Heart left ventricle (tissue), 16 donors: ENCODE measurements around the gene LYVE1. TPM values are rescaled to one million over a fixed set of nuclear protein-coding genes. Genes with fewer than 3 reads are reported as not detected.
A peak's percentile ranks its signal among the peaks of the same experiment; 100 is the strongest.

ENCODE experiments used
- ATAC-seq, 4 donors: fragments of 200-7000 bp; cut with Tn5 transposase; one replicate each; pipeline ENCODE4 v1.9.1; 2020 to 2022; ENCODE audit warnings: moderate library complexity in 4 of 4, mild to moderate bottlenecking in 3 of 4, moderate number of reproducible peaks in 1 of 4
- DNase-seq, 5 donors: peaks; one replicate each; pipeline ENCODE4 v3.0.0-alpha.2; 2020
- H3K27ac ChIP-seq, 12 donors: fragments of 200-600 bp; sonication (generic) in 4 of 12; one replicate each; pipeline versions ENCODE4 v1.5.0 to v1.8.0; 2016 to 2022; ENCODE audit warnings: mild to moderate bottlenecking in 2 of 12
- H3K27me3 ChIP-seq, 9 donors: fragments of 200-600 bp; sonication (generic) in 2 of 9; one replicate each; pipeline versions ENCODE4 v1.5.1 to v1.8.0; 2016 to 2022; ENCODE audit warnings: mild to moderate bottlenecking in 3 of 9
- H3K36me3 ChIP-seq, 9 donors: fragments of 200-600 bp; sonication (generic) in 2 of 9; one replicate each; pipeline versions ENCODE4 v1.5.0 to v1.8.0; 2018 to 2022; ENCODE audit warnings: mild to moderate bottlenecking in 2 of 9
- H3K4me1 ChIP-seq, 12 donors: fragments of 200-600 bp; sonication (generic) in 4 of 12; one replicate each; pipeline versions ENCODE4 v1.5.0 to v1.8.0; 2016 to 2022; ENCODE audit warnings: mild to moderate bottlenecking in 3 of 12
- H3K4me3 ChIP-seq, 12 donors: fragments of 200-600 bp; sonication (generic) in 4 of 12; one replicate each; pipeline versions ENCODE4 v1.5.0 to v1.8.0; 2017 to 2022; ENCODE audit warnings: mild to moderate bottlenecking in 9 of 12, moderate library complexity in 4 of 12
- H3K9me3 ChIP-seq, 12 donors: fragments of 200-600 bp; sonication (generic) in 4 of 12; one replicate each; pipeline versions ENCODE4 v1.5.0 to v1.8.0; 2016 to 2022; ENCODE audit warnings: mild to moderate bottlenecking in 1 of 12
- CTCF ChIP-seq, 12 donors: fragments of 200-600 bp; sonication (generic) in 4 of 12; IDR thresholded peaks; one replicate each; pipeline versions ENCODE4 v1.5.0 to v1.8.0; 2018 to 2022; ENCODE audit warnings: antibody characterized with exemption in 12 of 12, mild to moderate bottlenecking in 5 of 12
- POLR2A ChIP-seq, 2 donors: fragments of 450-650 bp; IDR thresholded peaks; one replicate each; pipeline ENCODE4 v1.6.1; 2017; ENCODE audit warnings: antibody characterized with exemption in 2 of 2, mild to moderate bottlenecking in 2 of 2, moderate library complexity in 2 of 2
- WGBS, 4 donors: extraction: QIAGEN DNeasy Blood & Tissue Kit in 2 of 4; methylation state at CpG; one replicate each; pipeline versions ENCODE4 v1.1.5 to v1.1.7; 2013 to 2018; 5-methylcytosine and 5-hydroxymethylcytosine counted together
- intact Hi-C, 10 donors: fragments of 100-400 bp; cut with DNase I; formaldehyde crosslinking; loops; one replicate each; pipeline versions ENCODE4 v1.11.1 to v1.14.2; 2022
- polyA plus RNA-seq, 2 donors: library from polyadenylated mRNA; stranded (reverse); fragments of 200-250 nt; gene quantifications; one replicate each; pipeline ENCODE4 v1.2.3, GENCODE V29; 2013
- total RNA-seq, 9 donors: library from RNA; depleted of rRNA in 2 of 9; stranded (reverse); fragments of >200 nt in 2 of 9; fragmentation: NEBNext Ultra II Directional in 3 of 9; extraction: Animal tissue kit (Norgen Biotek cat#: 25700) in 3 of 9; gene quantifications; one replicate each; pipeline versions ENCODE4 v1.1.0 to v1.2.4, GENCODE V29; 2016 to 2023
- donor health status: ischemic (EF 13 %, LVEDD 7.1; RV severe dilation, severe dysfunction).
- donor health status: healthy with polysubstance abuse.
- donor health status: DM: no; HTN: yes; CAD: no.
- donor health status: DM: no; HTN: no; CAD: no.
- donor health status: ischemic (EF 25% LVEDD 6.9; RV normal size, moderate dysfunction).
- donor health status: ischemic (EF 25% LVEDD 5.7; RV mildly dilated, moderate dysfunction).
- donor health status: healthy.
- donor health status: DM: yes; HTN: yes; CAD: no.
- donor health status: ischemic (EF 35%, LVEDD 5.7; RV mildly dilated, moderate dysfunction).
- donor health status: nonischemic (EF 11% LVEDD 7.7; RV severe dilation, severe dysfunction).
- donor health status: DM: yes; HTN: yes; CAD: no.
- donor health status: PGD.
- donor health status: ischemic (EF 29% LVEDD 5.4; RV normal size, mild dysfunction).
- donor health status: nonischemic (EF 23%, LVEDD 6.1; RV moderate dilation, normal function).

The LYVE1 gene
- total and polyA plus RNA-seq, 11 donors: 8.1 to 163 (median 24.1) TPM

DNA sequence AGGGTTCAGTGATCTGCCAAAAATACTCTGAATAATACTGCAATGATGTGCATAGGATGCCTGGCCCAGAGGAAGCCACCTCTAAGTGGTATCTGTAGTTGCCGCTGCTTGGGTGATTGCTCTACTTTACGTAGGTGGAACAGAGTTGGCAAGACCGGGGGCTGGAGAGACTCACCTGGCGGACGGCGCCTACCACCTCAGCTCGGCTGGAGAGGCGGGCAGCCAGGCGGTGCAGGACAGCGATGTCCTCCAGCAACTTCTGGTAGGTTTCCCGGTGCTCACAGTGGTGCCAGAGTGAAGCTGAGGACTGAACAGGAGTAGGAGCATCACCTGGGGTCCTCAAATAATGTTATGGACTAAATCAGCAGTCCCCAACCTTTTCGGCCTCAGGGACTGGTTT is 34.5 kb upstream of the LYVE1 start:
- Histone ChIP-seq H3K9me3 (no peaks in the 10 kb centered on the region), H3K27me3 (no peaks in the 10 kb centered on the region), H3K4me3 (no peak overlapping the region), H3K36me3 (peaks cover 0 to 11% (median 0%) of the 10 kb centered on the region in 9 donors), H3K27ac (peak overlapping the region in 2 of 12 donors; percentile 72 to 90), H3K4me1 (peaks cover 0 to 87% (median 20%) of the 10 kb centered on the region in 12 donors)
- no peak for ATAC-seq
- intact Hi-C loops: no loop called here
- WGBS, 4 donors: 97 to 99% (median 98%) methylated on average over 10 to 12 of the region's 12 CpGs
- TF ChIP-seq POLR2A (IDR thresholded peaks at IDR 0.05) (no peak), CTCF (IDR thresholded peaks at IDR 0.05) (no peak)
- no peak for DNase-seq

- WGBS, 4 donors: 95 to 98% (median 95%) methylated on average over 7 of the region's 7 CpGs
- DNase-seq (no peak), ATAC-seq (no peak)
- Histone ChIP-seq H3K27ac (peak overlapping the region in 2 of 12 donors; percentile 72 to 90), H3K36me3 (peaks cover 0 to 11% (median 0%) of the 10 kb centered on the region in 9 donors), H3K4me3 (no peak overlapping the region), H3K9me3 (no peaks in the 10 kb centered on the region), H3K27me3 (no peaks in the 10 kb centered on the region), H3K4me1 (peaks cover 0 to 87% (median 20%) of the 10 kb centered on the region in 12 donors)
- intact Hi-C loops: no loop called here
- no peak for TF ChIP-seq POLR2A (IDR thresholded peaks at IDR 0.05)
Measured at GRCh38 chr11:10602366-10602765, 33.9 kb upstream of the LYVE1 start.

GRCh38 chr11:10601837-10602236 is 33.4 kb upstream of the LYVE1 start:
- TF ChIP-seq POLR2A (IDR thresholded peaks at IDR 0.05): no peak
- TF ChIP-seq CTCF (IDR thresholded peaks at IDR 0.05): no peak
- no peaks in the 10 kb centered on the region for H3K9me3 ChIP-seq
- DNase-seq (peak in 3 of 5 donors; percentile 55 to 73 (median 63)), ATAC-seq (peak in 3 of 4 donors; percentile 22 to 45 (median 30))
- H3K36me3 ChIP-seq: peaks cover 0 to 11% (median 0%) of the 10 kb centered on the region in 9 donors
- H3K27me3 ChIP-seq: no peaks in the 10 kb centered on the region
- H3K4me1 ChIP-seq: peaks cover 0 to 87% (median 18%) of the 10 kb centered on the region in 12 donors
- 74 to 86% (median 80%) methylated on average over 6 of the region's 6 CpGs for WGBS, 4 donors
- no peak overlapping the region for H3K4me3 ChIP-seq
- H3K27ac ChIP-seq: peak overlapping the region in 3 of 12 donors; percentile 30 to 90 (median 72)
- intact Hi-C loops: no loop called here

- TF ChIP-seq POLR2A (IDR thresholded peaks at IDR 0.05) (no peak), CTCF (IDR thresholded peaks at IDR 0.05) (no peak)
- Histone ChIP-seq H3K27me3 (no peaks in the 10 kb centered on the region), H3K36me3 (peaks cover 0 to 11% (median 0%) of the 10 kb centered on the region in 9 donors), H3K4me1 (peaks cover 0 to 86% (median 10%) of the 10 kb centered on the region in 12 donors), H3K27ac (peak overlapping the region in 3 of 12 donors; percentile 30 to 90 (median 72)), H3K4me3 (no peak overlapping the region), H3K9me3 (no peaks in the 10 kb centered on the region)
- ATAC-seq (no peak), DNase-seq (no peak)
- intact Hi-C loops: no loop called here
- WGBS, 4 donors: 95 to 98% (median 96%) methylated on average over 11 of the region's 11 CpGs
Measured at GRCh38 chr11:10600570-10601248, 32.2 kb upstream of the LYVE1 start.
